Fibroblast of lung (primary cell): ENCODE data around the gene HCRT. TPM values are rescaled to one million over a fixed set of nuclear protein-coding genes. Genes with fewer than 3 reads are reported as not detected.
"Not testable (repeated sequence)": the region's sequence is repeated elsewhere in the genome, so short reads cannot be mapped to it uniquely, and the experiment has no call there.

Experiments
- DNase-seq, 2 donors: peaks; one replicate each; pipeline versions ENCODE4 v3.0.0 to v3.0.0-alpha.2; 2010; ENCODE audit warnings: low read depth in 2 of 2
- H2AFZ ChIP-seq: 2 replicates; pipeline ENCODE4 v1.5.1; 2012; ENCODE audit warnings: low read length, control low read depth, inconsistent platforms
- H3K27ac ChIP-seq: 2 replicates; pipeline ENCODE4 v1.5.1; 2011; ENCODE audit warnings: low read length, control low read depth; ENCODE audit not compliant: insufficient read depth
- H3K27me3 ChIP-seq: 2 replicates; pipeline ENCODE4 v1.5.1; 2011; ENCODE audit warnings: mild to moderate bottlenecking, low read length; ENCODE audit not compliant: control insufficient read depth, insufficient read depth
- H3K36me3 ChIP-seq: 2 replicates; pipeline ENCODE4 v1.5.1; 2011; ENCODE audit warnings: low read length; ENCODE audit not compliant: control insufficient read depth, insufficient read depth
- H3K4me1 ChIP-seq: 2 replicates; pipeline ENCODE4 v1.5.1; 2011; ENCODE audit warnings: low read length; ENCODE audit not compliant: control insufficient read depth, insufficient read depth; ENCODE audit errors: extremely low read depth
- H3K4me2 ChIP-seq: 2 replicates; pipeline ENCODE4 v1.5.1; 2011; ENCODE audit warnings: low read length, control low read depth; ENCODE audit not compliant: insufficient read depth; ENCODE audit errors: extremely low read depth
- H3K4me3 ChIP-seq, 4 experiments: fragments of 200-600 bp in 1 of 4; sonication (generic) in 1 of 4; replicated peaks in 1 of 4; 2 replicates each; pipeline ENCODE4 v1.5.1; 2011 to 2016; ENCODE audit warnings: low read length in 4 of 4, low read depth in 3 of 4, mild to moderate bottlenecking in 3 of 4, control low read depth in 2 of 4, inconsistent platforms in 1 of 4, mixed read lengths in 1 of 4; ENCODE audit not compliant: insufficient read depth in 1 of 4; ENCODE audit errors: control extremely low read depth in 1 of 4
- H3K79me2 ChIP-seq: 2 replicates; pipeline ENCODE4 v1.5.1; 2012; ENCODE audit warnings: mild to moderate bottlenecking, low read length, inconsistent platforms; ENCODE audit not compliant: control insufficient read depth, insufficient read depth
- H3K9ac ChIP-seq: 2 replicates; pipeline ENCODE4 v1.5.1; 2011; ENCODE audit warnings: mild to moderate bottlenecking, low read length, control low read depth; ENCODE audit not compliant: insufficient read depth
- H3K9me3 ChIP-seq: 2 replicates; pipeline ENCODE4 v1.5.1; 2012; ENCODE audit warnings: low read depth, low read length; ENCODE audit not compliant: control insufficient read depth, insufficient read depth
- H4K20me1 ChIP-seq: 2 replicates; pipeline ENCODE4 v1.5.1; 2011; ENCODE audit warnings: low read length; ENCODE audit not compliant: control insufficient read depth, insufficient read depth; ENCODE audit errors: extremely low read depth
- CTCF ChIP-seq, 2 donors: IDR thresholded peaks in 1 of 2; conservative IDR thresholded peaks in 1 of 2; 1 replicate in 1 of 2; 2 replicates in 1 of 2; pipeline ENCODE4 v1.5.1; 2011 to 2012; ENCODE audit warnings: low read length in 2 of 2, control low read depth in 1 of 2, inconsistent platforms in 1 of 2, low read depth in 1 of 2, mild to moderate bottlenecking in 1 of 2
- EZH2 ChIP-seq: IDR thresholded peaks from 2 replicates; pipeline ENCODE4 v1.5.1; 2012; ENCODE audit warnings: low read length, control low read depth, mild to moderate bottlenecking; ENCODE audit errors: missing control alignments
- polyA plus RNA-seq, 2 donors: library from polyadenylated mRNA; depleted of rRNA in 1 of 2; stranded (reverse) in 1 of 2; unstranded in 1 of 2; fragments of >200 nt; gene quantifications; 2 replicates each; pipeline ENCODE4 v1.2.1, GENCODE V29; 2011 to 2012; ENCODE audit warnings: missing spikeins in 1 of 2
- total RNA-seq: library from RNA; depleted of rRNA; stranded (reverse); fragments of >200 nt; gene quantifications from 2 replicates; pipeline ENCODE4 v1.2.1, GENCODE V29; 2014

Gene HCRT
- total and polyA plus RNA-seq, 2 donors (not counting 1 experiment from before 2014, with no cell fraction given), result not detected

GRCh38 chr17:42187833-42188232 is 2.6 kb upstream of the HCRT start:
- Histone ChIP-seq H3K27me3 (no peaks in the 10 kb centered on the region), H3K4me3 (no peak overlapping the region), H3K27ac (no peak overlapping the region), H4K20me1 (no peaks in the 10 kb centered on the region), H3K4me2 (no peak overlapping the region), H3K4me1 (peaks cover 7% of the 10 kb centered on the region), H3K79me2 (no peaks in the 10 kb centered on the region), H3K9me3 (no peaks in the 10 kb centered on the region), H3K9ac (no peak overlapping the region), H2AFZ (no peak overlapping the region), H3K36me3 (no peaks in the 10 kb centered on the region)
- no peak for DNase-seq
- TF ChIP-seq EZH2, result no peak
- no peak for TF ChIP-seq CTCF (conservative IDR thresholded peaks at IDR 0.05 in 1 of 2, IDR thresholded peaks at IDR 0.05 in 1 of 2; ENCODE audit: low read depth in 1 of 2, low read length in 2 of 2)

GRCh38 chr17:42186191-42186590 is 939 bp upstream of the HCRT start:
- H3K4me1 ChIP-seq, DNase-seq, H3K27ac ChIP-seq, H3K9me3 ChIP-seq, H3K4me3 ChIP-seq, H3K79me2 ChIP-seq, H4K20me1 ChIP-seq, H3K9ac ChIP-seq, H3K36me3 ChIP-seq, H2AFZ ChIP-seq, H3K4me2 ChIP-seq, H3K27me3 ChIP-seq: not testable (repeated sequence)

- no peaks in the 10 kb centered on the region for H3K79me2 ChIP-seq
- no peak overlapping the region for H3K27ac ChIP-seq
- no peaks in the 10 kb centered on the region for H3K9me3 ChIP-seq
- no peak for DNase-seq
- H3K27me3 ChIP-seq, result peaks cover 13% of the 10 kb centered on the region
- H3K4me1 ChIP-seq, result peaks cover 7% of the 10 kb centered on the region
- H4K20me1 ChIP-seq, result no peaks in the 10 kb centered on the region
- H3K36me3 ChIP-seq, result no peaks in the 10 kb centered on the region
- no peak for TF ChIP-seq CTCF (conservative IDR thresholded peaks at IDR 0.05 in 1 of 2, IDR thresholded peaks at IDR 0.05 in 1 of 2; ENCODE audit: low read depth in 1 of 2, low read length in 2 of 2)
- TF ChIP-seq EZH2, result no peak
- H3K4me3 ChIP-seq, result no peak overlapping the region
- H2AFZ ChIP-seq, result no peak overlapping the region
- no peak overlapping the region for H3K4me2 ChIP-seq
- no peak overlapping the region for H3K9ac ChIP-seq
Measured at GRCh38 chr17:42185621-42185930, 324 bp upstream of the HCRT start.
